ENCODE data around the gene LRAT. TPM values are rescaled to one million over a fixed set of nuclear protein-coding genes. Genes with fewer than 3 reads are reported as not detected.
"Not testable (repeated sequence)": the region's sequence is repeated elsewhere in the genome, so short reads cannot be mapped to it uniquely, and the experiment has no call there.

The LRAT gene
- total and polyA plus RNA-seq, 10 of the 15 experiments (the other 5 are each of a cell fraction or from before 2014, with no cell fraction given), result 0.07 to 0.08 TPM; not detected in 8

GRCh38 chr4:154722262-154722661 lies 21.5 kb upstream of the LRAT start:
- Histone ChIP-seq H3K4me2 (ENCODE audit: control insufficient read depth, insufficient read depth) (no peak overlapping the region), H3K27ac (ENCODE audit: control insufficient read depth, insufficient read depth) (no peak overlapping the region), H3K9me3 (replicated peaks; ENCODE audit: control insufficient read depth, insufficient read depth, low read length) (no peaks in the 10 kb centered on the region), H3K79me2 (ENCODE audit: control insufficient read depth, insufficient read depth, low read length) (no peaks in the 10 kb centered on the region), H3K36me3 (ENCODE audit: control insufficient read depth in 2 of 2, insufficient read depth in 2 of 2, low read length in 1 of 2) (no peaks in the 10 kb centered on the region), H3K27me3 (replicated peaks in 1 of 2; ENCODE audit: control insufficient read depth in 2 of 2, insufficient read depth in 2 of 2, low read length in 1 of 2) (no peaks in the 10 kb centered on the region), H3K4me1 (ENCODE audit: control insufficient read depth, insufficient read depth, low read length) (no peaks in the 10 kb centered on the region), H3K9ac (ENCODE audit: control insufficient read depth, insufficient read depth, low read length) (no peak overlapping the region), H4K20me1 (ENCODE audit: control insufficient read depth, insufficient read depth) (no peaks in the 10 kb centered on the region), H3K4me3 (no peak overlapping the region), H2AFZ (ENCODE audit: control insufficient read depth, low read depth, low read length) (no peak overlapping the region)
- FAIRE-seq (no peak), ATAC-seq (no peak), DNase-seq (ENCODE audit: low read depth, low spot score) (no peak)
- TF ChIP-seq BRCA1 (IDR thresholded peaks at IDR 0.05; ENCODE audit: low read depth, low read length), result no peak
- no peak for TF ChIP-seq RAD21 (IDR thresholded peaks at IDR 0.05; ENCODE audit: insufficient read depth, low read depth, low read length)
- TF ChIP-seq ATF3 (IDR thresholded peaks at IDR 0.05; ENCODE audit: borderline replicate concordance, extremely low read depth, low read depth, low read length), result no peak
- TF ChIP-seq STAT1 (conservative IDR thresholded peaks at IDR 0.05), result no peak
- no peak for TF ChIP-seq IKZF1 (conservative IDR thresholded peaks at IDR 0.05)
- TF ChIP-seq EED (IDR thresholded peaks at IDR 0.05; ENCODE audit: low read depth), result no peak
- no peak for TF ChIP-seq KLF5 (IDR thresholded peaks at IDR 0.05; ENCODE audit: partially characterized antibody)
- no peak for TF ChIP-seq RUNX3 (IDR thresholded peaks at IDR 0.05; ENCODE audit: low read length)
- TF ChIP-seq SPI1 (IDR thresholded peaks at IDR 0.05; ENCODE audit: borderline replicate concordance, insufficient read depth, low read depth, low read length), result no peak
- no peak for TF ChIP-seq LARP7 (IDR thresholded peaks at IDR 0.05)
- intact Hi-C loops (cut with micrococcal nuclease; ENCODE audit: unreplicated experiment) (no loop called here), in situ Hi-C loops (cut with MboI) (no loop called here)
- BruUV-seq (replicated peaks), result no TSS peak
- ChIA-PET SMC1A (ENCODE audit: uncharacterized antibody, unreplicated experiment) (interaction anchor here (0.9 to 1.4 kb wide), 2 partner anchors 36 to 56 kb away, joined by 3 to 4 read pairs; no protein-coding TSS in a partner anchor), CTCF (interaction anchor here (0.6 kb wide), 1 partner anchor 549 kb away, joined by 3 read pairs; no protein-coding TSS in a partner anchor), POLR2A (no interaction called here), RAD21 (ENCODE audit: unreplicated experiment) (no interaction called here)

GRCh38 chr4:154723601-154724000 lies 20.2 kb upstream of the LRAT start:
- H3K4me1 ChIP-seq (ENCODE audit: control insufficient read depth, insufficient read depth, low read length); H3K4me2 ChIP-seq (ENCODE audit: control insufficient read depth, insufficient read depth); POLR2A ChIA-PET; H3K79me2 ChIP-seq (ENCODE audit: control insufficient read depth, insufficient read depth, low read length); intact Hi-C loops (cut with micrococcal nuclease; ENCODE audit: unreplicated experiment); RAD21 ChIA-PET (ENCODE audit: unreplicated experiment); H3K36me3 ChIP-seq (ENCODE audit: control insufficient read depth in 2 of 2, insufficient read depth in 2 of 2, low read length in 1 of 2); H3K9ac ChIP-seq (ENCODE audit: control insufficient read depth, insufficient read depth, low read length); BruUV-seq (replicated peaks); CTCF ChIA-PET; H2AFZ ChIP-seq (ENCODE audit: control insufficient read depth, low read depth, low read length); H3K27ac ChIP-seq (ENCODE audit: control insufficient read depth, insufficient read depth); ATAC-seq; H4K20me1 ChIP-seq (ENCODE audit: control insufficient read depth, insufficient read depth); in situ Hi-C loops (cut with MboI); H3K9me3 ChIP-seq (replicated peaks; ENCODE audit: control insufficient read depth, insufficient read depth, low read length); FAIRE-seq; H3K4me3 ChIP-seq; DNase-seq (ENCODE audit: low read depth, low spot score); H3K27me3 ChIP-seq (replicated peaks in 1 of 2; ENCODE audit: control insufficient read depth in 2 of 2, insufficient read depth in 2 of 2, low read length in 1 of 2): not testable (repeated sequence)
- 25% methylated on average over 7 of the region's 7 CpGs for WGBS (ENCODE audit: insufficient coverage, insufficient replicate concordance, low lambda C conversion rate, missing lambda C conversion rate)
- SMC1A ChIA-PET (ENCODE audit: uncharacterized antibody, unreplicated experiment), result interaction anchor here (1.4 kb wide), 1 partner anchor 54 kb away, joined by 3 read pairs; no protein-coding TSS in a partner anchor

All from GM12878 (cell line).